ENCODE data around the gene THADA. TPM values are rescaled to one million over a fixed set of nuclear protein-coding genes. Genes with fewer than 3 reads are reported as not detected.
A peak's percentile ranks its signal among the peaks of the same experiment; 100 is the strongest.

THADA gene
- total RNA-seq, 1 donor from 2014 or later, result 41.2 TPM

DNA sequence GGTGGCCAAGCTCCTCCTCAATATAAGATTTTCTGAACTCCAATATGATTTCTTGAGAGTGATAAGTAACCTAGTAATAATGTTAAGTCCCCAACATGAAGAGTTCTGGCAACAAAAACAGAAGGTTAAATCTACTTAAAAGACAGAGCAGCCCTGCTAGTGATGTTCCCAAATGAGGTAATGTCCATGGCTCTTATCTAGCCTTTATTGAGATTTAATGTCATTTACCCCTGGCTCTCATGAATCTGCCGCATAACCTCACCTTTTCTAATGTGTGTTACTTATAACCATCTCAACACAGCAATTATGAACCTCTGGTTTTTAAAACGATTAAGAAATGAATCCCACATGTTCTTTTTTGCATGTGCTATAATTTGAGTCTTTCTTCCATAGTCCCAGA is 201.9 kb downstream of the THADA start:
- Histone ChIP-seq H3K27me3 (ENCODE audit: low read depth) (no peaks in the 10 kb centered on the region), H3K4me1 (peaks cover 16% of the 10 kb centered on the region), H3K4me3 (no peak overlapping the region), H3K9me3 (no peaks in the 10 kb centered on the region), H3K27ac (no peak overlapping the region), H3K36me3 (no peaks in the 10 kb centered on the region)
- TF ChIP-seq, protein P1, sequence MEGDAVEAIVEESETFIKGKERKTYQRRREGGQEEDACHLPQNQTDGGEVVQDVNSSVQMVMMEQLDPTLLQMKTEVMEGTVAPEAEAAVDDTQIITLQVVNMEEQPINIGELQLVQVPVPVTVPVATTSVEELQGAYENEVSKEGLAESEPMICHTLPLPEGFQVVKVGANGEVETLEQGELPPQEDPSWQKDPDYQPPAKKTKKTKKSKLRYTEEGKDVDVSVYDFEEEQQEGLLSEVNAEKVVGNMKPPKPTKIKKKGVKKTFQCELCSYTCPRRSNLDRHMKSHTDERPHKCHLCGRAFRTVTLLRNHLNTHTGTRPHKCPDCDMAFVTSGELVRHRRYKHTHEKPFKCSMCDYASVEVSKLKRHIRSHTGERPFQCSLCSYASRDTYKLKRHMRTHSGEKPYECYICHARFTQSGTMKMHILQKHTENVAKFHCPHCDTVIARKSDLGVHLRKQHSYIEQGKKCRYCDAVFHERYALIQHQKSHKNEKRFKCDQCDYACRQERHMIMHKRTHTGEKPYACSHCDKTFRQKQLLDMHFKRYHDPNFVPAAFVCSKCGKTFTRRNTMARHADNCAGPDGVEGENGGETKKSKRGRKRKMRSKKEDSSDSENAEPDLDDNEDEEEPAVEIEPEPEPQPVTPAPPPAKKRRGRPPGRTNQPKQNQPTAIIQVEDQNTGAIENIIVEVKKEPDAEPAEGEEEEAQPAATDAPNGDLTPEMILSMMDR (IDR thresholded peaks at IDR 0.05), result no peak
- DNase-seq (no peak), ATAC-seq (no peak)
- intact Hi-C loops (cut with DNase I), result no loop called here

DNA sequence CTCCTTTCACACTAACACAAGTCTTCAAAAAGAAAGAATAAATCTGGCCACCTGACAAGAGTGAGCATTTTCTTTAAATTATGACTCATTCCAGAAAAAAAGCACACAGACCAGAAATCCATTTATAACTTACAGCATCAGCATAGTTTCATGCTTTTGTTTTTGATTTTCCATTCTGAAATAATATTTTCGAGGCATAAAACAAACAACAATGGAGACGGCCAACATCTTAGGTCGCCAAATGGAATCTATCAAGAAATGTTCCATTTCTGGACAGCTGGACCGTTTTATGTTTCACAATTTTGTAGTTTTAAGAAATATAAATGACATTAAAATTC is 204.0 kb downstream of the THADA start:
- TF ChIP-seq, protein P1 (IDR thresholded peaks at IDR 0.05), result no peak
- Histone ChIP-seq H3K9me3 (no peaks in the 10 kb centered on the region), H3K27me3 (ENCODE audit: low read depth) (no peaks in the 10 kb centered on the region), H3K27ac (peak overlapping the region; percentile 26), H3K36me3 (no peaks in the 10 kb centered on the region), H3K4me1 (peaks cover 28% of the 10 kb centered on the region), H3K4me3 (no peak overlapping the region)
- intact Hi-C loops (cut with DNase I), result no loop called here
- no peak for DNase-seq
- peak in 1 of 2 donors; percentile 15 for ATAC-seq

DNA sequence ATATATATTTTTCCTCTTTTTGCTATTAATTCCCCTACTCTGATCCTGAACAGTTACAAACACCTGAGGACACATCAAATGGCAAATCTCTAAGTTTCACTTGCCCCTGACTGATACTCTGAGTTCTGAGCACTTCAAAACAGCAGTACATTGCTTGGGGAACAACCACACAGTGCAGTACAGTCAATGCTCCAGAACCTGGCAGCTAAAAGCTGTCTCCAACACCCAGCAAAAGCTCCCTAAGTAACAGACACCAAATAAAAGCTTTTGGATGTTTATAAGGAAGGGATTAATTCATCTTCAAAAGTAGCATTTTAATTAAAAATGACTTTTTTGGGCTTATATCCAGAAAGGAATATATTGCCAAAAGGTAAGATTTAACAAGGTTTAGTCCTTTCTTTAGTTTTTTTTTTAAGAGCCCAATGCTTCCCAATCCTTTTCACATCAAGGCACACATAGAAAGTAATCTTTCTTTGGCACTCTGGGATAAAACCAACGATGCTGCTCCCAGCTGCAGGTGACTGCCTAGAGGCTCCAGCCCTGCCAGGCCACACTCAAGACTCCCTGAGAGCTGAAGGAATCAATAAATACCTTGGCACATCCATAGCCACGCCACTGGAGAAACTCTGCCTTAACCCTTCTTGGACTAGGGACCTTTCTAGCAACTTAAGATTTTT is 204.5 kb downstream of the THADA start:
- TF ChIP-seq, protein P1 (IDR thresholded peaks at IDR 0.05), result no peak
- no peak overlapping the region for H3K4me3 ChIP-seq
- H3K4me1 ChIP-seq, result peaks cover 28% of the 10 kb centered on the region
- no peaks in the 10 kb centered on the region for H3K27me3 ChIP-seq (ENCODE audit: low read depth)
- peak overlapping the region; percentile 26 for H3K27ac ChIP-seq
- no peaks in the 10 kb centered on the region for H3K36me3 ChIP-seq
- intact Hi-C loops (cut with DNase I), result no loop called here
- ATAC-seq (peak in 1 of 2 donors; percentile 51), DNase-seq (no peak)
- H3K9me3 ChIP-seq, result no peaks in the 10 kb centered on the region

DNA sequence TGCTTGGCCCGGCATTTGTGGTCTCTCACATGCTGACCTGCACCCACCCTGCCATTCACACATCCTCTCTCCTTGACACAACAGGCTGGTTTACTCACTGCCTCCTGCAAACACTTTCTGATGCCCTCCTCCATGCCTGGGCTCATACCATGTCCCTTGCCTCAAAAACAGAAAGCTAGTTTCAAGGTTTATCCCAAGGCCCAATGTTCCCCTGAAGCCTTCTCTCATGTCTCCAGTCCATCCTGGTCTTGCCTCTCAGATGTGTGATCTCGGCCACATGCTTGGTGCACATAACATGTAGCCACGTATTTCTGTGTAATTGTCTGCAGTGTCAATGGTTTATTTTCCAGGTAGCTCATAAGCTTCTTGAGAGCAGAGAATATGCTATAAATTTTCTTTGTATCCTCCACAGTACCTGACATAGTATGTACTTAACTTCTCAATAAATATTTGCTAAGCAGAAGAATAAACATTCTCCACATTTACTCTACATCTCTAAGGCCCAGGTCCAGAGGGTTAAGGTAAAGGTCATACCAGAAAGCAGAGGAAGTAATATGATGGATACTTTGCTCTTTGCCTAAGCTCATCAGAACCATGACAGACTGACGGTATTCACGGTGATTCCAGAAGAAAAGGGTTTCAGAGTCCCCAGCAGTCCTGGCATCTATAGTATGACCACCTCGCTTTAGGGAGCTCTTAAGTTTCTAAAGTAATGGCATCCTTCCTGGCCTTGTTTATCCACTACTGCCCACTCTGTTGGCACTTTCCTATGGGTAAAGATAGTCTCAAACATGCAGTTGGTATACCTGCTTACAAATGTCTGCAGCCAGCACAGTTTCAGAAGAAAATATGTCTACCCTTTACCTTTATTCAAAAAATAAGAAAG is 206.0 kb downstream of the THADA start:
- intact Hi-C loops (cut with DNase I), result no loop called here

DNA sequence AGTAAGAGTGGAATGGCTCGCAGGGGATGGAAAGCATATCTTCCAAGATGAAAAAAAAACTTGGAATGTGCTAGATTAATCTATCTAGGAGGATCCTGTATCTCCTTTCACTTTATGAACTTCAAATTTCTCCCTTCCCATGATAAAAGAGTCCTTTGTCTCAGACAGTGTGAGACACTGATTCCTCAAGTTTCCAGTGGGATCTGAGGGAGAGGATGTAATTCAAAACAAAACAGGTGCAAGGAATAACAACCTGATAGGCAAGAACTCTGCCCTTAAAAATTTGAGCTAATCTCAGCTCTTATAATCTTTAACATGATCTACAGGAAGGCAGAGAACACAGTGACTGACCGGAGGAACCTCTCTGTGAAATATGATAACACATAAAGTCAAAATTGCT is 207.5 kb downstream of the THADA start:
- TF ChIP-seq, protein P1 (IDR thresholded peaks at IDR 0.05), result no peak
- Histone ChIP-seq H3K4me3 (no peak overlapping the region), H3K9me3 (no peaks in the 10 kb centered on the region), H3K36me3 (no peaks in the 10 kb centered on the region), H3K4me1 (peaks cover 28% of the 10 kb centered on the region), H3K27me3 (ENCODE audit: low read depth) (no peaks in the 10 kb centered on the region), H3K27ac (no peak overlapping the region)
- DNase-seq (no peak), ATAC-seq (no peak)
- intact Hi-C loops (cut with DNase I), result no loop called here

More for the DNA sequence above, 206.0 kb downstream of the THADA start:
- Histone ChIP-seq H3K27ac (no peak overlapping the region), H3K4me3 (no peak overlapping the region), H3K27me3 (ENCODE audit: low read depth) (no peaks in the 10 kb centered on the region), H3K9me3 (no peaks in the 10 kb centered on the region), H3K4me1 (peaks cover 28% of the 10 kb centered on the region), H3K36me3 (no peaks in the 10 kb centered on the region)
- DNase-seq (no peak), ATAC-seq (no peak)
- TF ChIP-seq, protein P1 (IDR thresholded peaks at IDR 0.05), result no peak
